ENCODE measurements around the gene SLC38A3. TPM values are rescaled to one million over a fixed set of nuclear protein-coding genes. Genes with fewer than 3 reads are reported as not detected.
"Not testable (repeated sequence)": the region's sequence is repeated elsewhere in the genome, so short reads cannot be mapped to it uniquely, and the experiment has no call there.

Gene SLC38A3
- total and polyA plus RNA-seq, 2 donors (not counting 3 experiments of a cell fraction or from before 2014, with no cell fraction given) = 0.60 to 1.1 TPM

DNA sequence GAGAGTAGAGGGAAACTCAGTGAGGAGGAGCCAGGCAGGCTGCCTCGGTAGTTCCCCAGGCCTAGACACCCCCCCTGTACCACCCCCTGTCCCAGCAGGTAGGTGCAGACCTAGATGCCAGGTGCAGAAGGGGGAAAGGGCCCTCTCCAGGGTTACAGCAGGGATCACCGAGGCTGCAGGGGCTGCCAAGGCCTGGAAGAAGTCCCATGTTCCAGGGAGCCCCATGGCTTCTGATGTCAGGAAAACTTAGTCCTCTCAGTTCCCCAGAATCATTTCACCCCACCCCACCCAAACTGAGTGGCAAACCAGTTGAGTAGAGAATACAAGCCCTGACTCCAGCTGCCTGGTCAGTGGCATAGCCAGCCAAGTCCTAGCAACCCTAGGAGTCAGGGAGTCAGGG is 56.4 kb downstream of the SLC38A3 start:
- dilution Hi-C loops (cut with MboI; ENCODE audit: extremely low pct_ligation_motif_present, low sequenced_read_pairs) (no loop called here), intact Hi-C loops (cut with micrococcal nuclease) (loop anchor here (2.0 to 10.0 kb wide), 2 partner anchors 15 to 137 kb away; no protein-coding TSS in a partner anchor)
- no peak overlapping the region for H3K4me3 ChIP-seq (replicated peaks in 1 of 3; ENCODE audit: insufficient read depth in 1 of 3, low read depth in 1 of 3, low read length in 3 of 3)
- H3K4me2 ChIP-seq (ENCODE audit: insufficient read depth, low read length) = no peak overlapping the region
- no peaks in the 10 kb centered on the region for H3K9me3 ChIP-seq (replicated peaks; ENCODE audit: control insufficient read depth, insufficient read depth, low read length)
- no TSS peak for BruUV-seq (replicated peaks)
- no peaks in the 10 kb centered on the region for H4K20me1 ChIP-seq (replicated peaks; ENCODE audit: control insufficient read depth, extremely low read depth, insufficient read depth, low read length)
- FAIRE-seq = no peak
- H3K4me1 ChIP-seq (ENCODE audit: control insufficient read depth, extremely low read depth, insufficient read depth, low read length) = peaks cover 24% of the 10 kb centered on the region
- DNase-seq (ENCODE audit: low read depth, low spot score) = no peak
- H3K27ac ChIP-seq (ENCODE audit: insufficient read depth, low read depth, low read length) = no peak overlapping the region
- no peaks in the 10 kb centered on the region for H3K27me3 ChIP-seq (ENCODE audit: control insufficient read depth in 2 of 2, insufficient read depth in 2 of 2, low read length in 2 of 2)
- peaks cover 10% of the 10 kb centered on the region for H3K79me2 ChIP-seq (ENCODE audit: control insufficient read depth, insufficient read depth, low read length)
- ChIA-PET CTCF (interaction anchor here (0.9 to 3.6 kb wide), 3 partner anchors 15 to 68 kb away, joined by 3 to 28 read pairs (median 4); partner anchors contain the start of gene GNAT1), POLR2A (interaction anchor here (0.6 kb wide), 1 partner anchor 198 kb away, joined by 4 read pairs; no protein-coding TSS in a partner anchor)
- no peaks in the 10 kb centered on the region for H3K9me1 ChIP-seq (replicated peaks; ENCODE audit: control insufficient read depth, extremely low read depth, insufficient read depth, low read length)
- TF ChIP-seq POLR2AphosphoS5 (IDR thresholded peaks at IDR 0.05; ENCODE audit: insufficient read depth, low read depth, low read length) = no peak
- no peak for TF ChIP-seq POLR2A (IDR thresholded peaks at IDR 0.05; ENCODE audit: low read depth, low read length)
- TF ChIP-seq MYC (IDR thresholded peaks at IDR 0.05; ENCODE audit: low read depth, low read length) = no peak
- TF ChIP-seq, protein P1, sequence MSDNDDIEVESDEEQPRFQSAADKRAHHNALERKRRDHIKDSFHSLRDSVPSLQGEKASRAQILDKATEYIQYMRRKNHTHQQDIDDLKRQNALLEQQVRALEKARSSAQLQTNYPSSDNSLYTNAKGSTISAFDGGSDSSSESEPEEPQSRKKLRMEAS (IDR thresholded peaks at IDR 0.05; ENCODE audit: insufficient read depth, insufficient read length) = no peak
- no peak for TF ChIP-seq JUN (IDR thresholded peaks at IDR 0.05; ENCODE audit: borderline replicate concordance, insufficient read depth, insufficient read length, low read depth)
- peaks cover 10 to 22% of the 10 kb centered on the region in 2 experiments for H3K36me3 ChIP-seq (ENCODE audit: control insufficient read depth in 2 of 2, extremely low read depth in 1 of 2, insufficient read depth in 2 of 2, low read length in 2 of 2)
- H2AFZ ChIP-seq (ENCODE audit: low read depth, low read length) = no peak overlapping the region
- H3K9ac ChIP-seq (replicated peaks; ENCODE audit: extremely low read depth, insufficient read depth, low read length) = no peak overlapping the region

DNA sequence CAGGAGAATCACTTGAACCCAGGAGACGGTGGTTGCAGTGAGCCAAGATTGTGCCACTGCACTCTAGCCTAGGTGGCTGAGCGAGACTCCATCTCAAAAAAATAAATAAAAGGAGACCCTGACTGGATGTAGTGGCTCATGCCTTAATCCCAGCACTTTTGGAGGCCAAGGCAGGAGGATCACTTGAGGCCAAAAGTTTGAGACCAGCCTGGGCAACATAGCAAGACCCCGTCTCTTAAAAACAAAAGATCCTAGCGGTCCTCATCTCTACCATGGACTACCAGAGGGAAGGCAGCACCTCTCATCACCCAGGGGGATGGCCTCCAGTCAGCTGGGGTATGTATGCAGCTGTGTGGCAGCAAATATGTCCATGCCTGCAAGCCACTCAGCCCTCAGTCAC is 57.1 kb downstream of the SLC38A3 start:
- intact Hi-C loops (cut with micrococcal nuclease) = loop anchor here (10.0 kb wide), 1 partner anchor 137 kb away; no protein-coding TSS in a partner anchor
- H3K9ac ChIP-seq (replicated peaks; ENCODE audit: extremely low read depth, insufficient read depth, low read length); FAIRE-seq; H3K9me3 ChIP-seq (replicated peaks; ENCODE audit: control insufficient read depth, insufficient read depth, low read length); H3K4me3 ChIP-seq (replicated peaks in 1 of 3; ENCODE audit: insufficient read depth in 1 of 3, low read depth in 1 of 3, low read length in 3 of 3); H3K4me2 ChIP-seq (ENCODE audit: insufficient read depth, low read length); H3K79me2 ChIP-seq (ENCODE audit: control insufficient read depth, insufficient read depth, low read length); BruUV-seq (replicated peaks); H3K9me1 ChIP-seq (replicated peaks; ENCODE audit: control insufficient read depth, extremely low read depth, insufficient read depth, low read length); H4K20me1 ChIP-seq (replicated peaks; ENCODE audit: control insufficient read depth, extremely low read depth, insufficient read depth, low read length); DNase-seq (ENCODE audit: low read depth, low spot score); H2AFZ ChIP-seq (ENCODE audit: low read depth, low read length); POLR2A ChIA-PET; H3K27ac ChIP-seq (ENCODE audit: insufficient read depth, low read depth, low read length); dilution Hi-C loops (cut with MboI; ENCODE audit: extremely low pct_ligation_motif_present, low sequenced_read_pairs); H3K27me3 ChIP-seq (ENCODE audit: control insufficient read depth in 2 of 2, insufficient read depth in 2 of 2, low read length in 2 of 2): not testable (repeated sequence)
- H3K4me1 ChIP-seq (ENCODE audit: control insufficient read depth, extremely low read depth, insufficient read depth, low read length) = peaks cover 22% of the 10 kb centered on the region
- peaks cover 3 to 15% of the 10 kb centered on the region in 2 experiments for H3K36me3 ChIP-seq (ENCODE audit: control insufficient read depth in 2 of 2, extremely low read depth in 1 of 2, insufficient read depth in 2 of 2, low read length in 2 of 2)
- CTCF ChIA-PET = interaction anchor here (0.9 to 1.5 kb wide), 2 partner anchors 16 to 36 kb away, joined by 3 to 4 read pairs; no protein-coding TSS in a partner anchor
